Effector memory CD4-positive, alpha-beta T cell (primary cell): ENCODE measurements around the gene TMEM131.

Experiments
- DNase-seq, 3 donors: peaks; one replicate each; pipeline ENCODE4 v3.0.0-alpha.2; 2020
- H3K27ac ChIP-seq: 2 replicates; pipeline ENCODE4 v1.7.0; 2013; ENCODE audit warnings: mild to moderate bottlenecking, low read length, moderate library complexity; ENCODE audit not compliant: insufficient read depth, poor library complexity, severe bottlenecking
- H3K27me3 ChIP-seq: replicated peaks from 2 replicates; pipeline ENCODE4 v1.7.0; 2013; ENCODE audit warnings: mild to moderate bottlenecking, low read length; ENCODE audit not compliant: insufficient read depth, control insufficient read depth, poor library complexity, severe bottlenecking
- H3K36me3 ChIP-seq: 2 replicates; pipeline ENCODE4 v1.7.0; 2013; ENCODE audit warnings: mild to moderate bottlenecking, low read length, moderate library complexity; ENCODE audit not compliant: control insufficient read depth, insufficient read depth
- H3K4me1 ChIP-seq: 2 replicates; pipeline ENCODE4 v1.7.0; 2013; ENCODE audit warnings: low read length, mild to moderate bottlenecking; ENCODE audit not compliant: control insufficient read depth, insufficient read depth, poor library complexity, severe bottlenecking
- H3K4me3 ChIP-seq: 2 replicates; pipeline ENCODE4 v1.7.0; 2013; ENCODE audit warnings: low read length, low read depth, mild to moderate bottlenecking; ENCODE audit not compliant: insufficient read depth, poor library complexity, severe bottlenecking
- H3K9me3 ChIP-seq: 2 replicates; pipeline ENCODE4 v1.7.0; 2013; ENCODE audit warnings: mild to moderate bottlenecking, low read length, moderate library complexity; ENCODE audit not compliant: control insufficient read depth

TMEM131 gene

DNA sequence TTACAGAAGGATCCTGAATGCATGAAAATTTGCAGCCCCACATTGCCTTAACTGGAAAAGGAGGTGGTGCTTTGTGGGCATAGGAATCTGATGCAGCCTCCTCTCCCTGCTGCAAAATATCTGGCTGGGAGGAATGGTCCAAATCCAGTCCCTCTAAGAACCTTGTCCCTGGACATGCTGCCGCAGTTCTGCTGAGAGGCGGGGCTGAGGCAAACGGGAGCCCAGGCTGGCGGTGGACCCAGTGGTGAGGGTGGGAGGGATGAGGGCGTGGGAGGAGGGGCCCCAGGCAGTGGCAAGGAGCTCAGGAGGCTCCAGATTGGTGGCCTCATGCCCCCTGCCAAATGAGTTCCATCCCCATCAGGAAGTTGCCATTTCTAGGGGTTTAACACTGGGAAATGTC lies 246.2 kb downstream of the TMEM131 start:
- no peaks in the 10 kb centered on the region for H3K27me3 ChIP-seq
- H3K36me3 ChIP-seq = no peaks in the 10 kb centered on the region
- no peak overlapping the region for H3K4me3 ChIP-seq
- DNase-seq = no peak
- no peaks in the 10 kb centered on the region for H3K9me3 ChIP-seq
- no peak overlapping the region for H3K27ac ChIP-seq
- H3K4me1 ChIP-seq = peaks cover 5% of the 10 kb centered on the region

DNA sequence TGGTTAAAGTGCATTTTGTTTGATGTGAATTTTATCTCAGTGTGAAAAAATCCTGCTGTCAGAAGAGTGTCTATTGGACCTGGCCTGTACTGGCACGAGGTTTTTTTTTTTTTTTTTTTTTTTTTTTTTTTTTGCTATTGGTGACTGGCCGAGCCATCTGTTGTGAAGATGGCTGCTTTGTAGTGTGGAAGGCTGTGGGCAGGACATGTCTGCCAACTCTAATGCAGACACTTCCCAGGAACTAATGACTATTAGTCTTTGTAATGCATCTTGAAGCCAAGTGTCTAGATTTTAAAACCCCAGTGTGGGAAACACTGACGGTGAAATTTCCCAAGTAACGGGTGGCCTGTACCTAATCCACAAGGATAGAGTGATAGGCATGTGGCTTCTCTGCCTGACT lies 248.0 kb downstream of the TMEM131 start:
- Histone ChIP-seq H3K27me3 (no peaks in the 10 kb centered on the region), H3K27ac (no peak overlapping the region), H3K4me3 (no peak overlapping the region), H3K36me3 (no peaks in the 10 kb centered on the region), H3K4me1 (peaks cover 9% of the 10 kb centered on the region), H3K9me3 (no peaks in the 10 kb centered on the region)
- no peak for DNase-seq

- no peaks in the 10 kb centered on the region for H3K9me3 ChIP-seq
- H3K27me3 ChIP-seq = no peaks in the 10 kb centered on the region
- DNase-seq = no peak
- H3K4me1 ChIP-seq = peaks cover 14% of the 10 kb centered on the region
- H3K4me3 ChIP-seq = no peak overlapping the region
- no peak overlapping the region for H3K27ac ChIP-seq
- H3K36me3 ChIP-seq = no peaks in the 10 kb centered on the region
Observed at GRCh38 chr2:97747285-97747684, 248.5 kb downstream of the TMEM131 start.

GRCh38 chr2:97745474-97746174 lies 250.1 kb downstream of the TMEM131 start:
- H3K9me3 ChIP-seq = no peaks in the 10 kb centered on the region
- no peak for DNase-seq
- H3K4me1 ChIP-seq = peaks cover 25% of the 10 kb centered on the region
- H3K36me3 ChIP-seq = no peaks in the 10 kb centered on the region
- H3K4me3 ChIP-seq = peak overlapping the region; percentile 6
- no peaks in the 10 kb centered on the region for H3K27me3 ChIP-seq
- H3K27ac ChIP-seq = no peak overlapping the region

DNA sequence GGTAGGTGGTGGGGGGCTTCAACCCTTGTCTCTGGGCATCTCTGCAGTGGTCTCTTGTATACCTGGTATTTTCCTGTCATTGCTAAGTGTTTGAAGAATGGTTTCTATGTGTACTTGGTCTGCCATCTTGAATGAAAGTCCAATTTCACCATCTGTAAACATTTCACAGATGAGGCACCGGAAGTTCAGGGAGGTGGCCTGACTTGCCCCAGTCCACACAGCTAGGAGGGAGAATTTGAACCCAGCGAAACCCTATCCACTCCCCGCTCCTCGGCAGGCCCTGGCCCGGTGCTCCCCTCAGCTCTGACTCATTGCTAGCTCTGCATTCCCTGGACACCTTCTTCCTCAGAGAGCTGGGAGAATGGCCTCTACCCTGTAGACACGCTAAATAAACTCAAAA lies 251.8 kb downstream of the TMEM131 start:
- Histone ChIP-seq H3K27ac (no peak overlapping the region), H3K4me1 (peaks cover 25% of the 10 kb centered on the region), H3K36me3 (peaks cover 9% of the 10 kb centered on the region), H3K4me3 (no peak overlapping the region), H3K9me3 (no peaks in the 10 kb centered on the region), H3K27me3 (no peaks in the 10 kb centered on the region)
- DNase-seq = no peak

GRCh38 chr2:97742381-97742847 lies 253.3 kb downstream of the TMEM131 start:
- Histone ChIP-seq H3K27ac (peak overlapping the region; percentile 15), H3K36me3 (peaks cover 24% of the 10 kb centered on the region), H3K27me3 (no peaks in the 10 kb centered on the region), H3K4me3 (no peak overlapping the region), H3K9me3 (no peaks in the 10 kb centered on the region), H3K4me1 (peaks cover 25% of the 10 kb centered on the region)
- DNase-seq = no peak

GRCh38 chr2:97741686-97742085 lies 254.1 kb downstream of the TMEM131 start:
- no peaks in the 10 kb centered on the region for H3K27me3 ChIP-seq
- no peak overlapping the region for H3K4me3 ChIP-seq
- H3K27ac ChIP-seq = no peak overlapping the region
- peaks cover 31% of the 10 kb centered on the region for H3K36me3 ChIP-seq
- H3K9me3 ChIP-seq = no peaks in the 10 kb centered on the region
- no peak for DNase-seq
- H3K4me1 ChIP-seq = peaks cover 25% of the 10 kb centered on the region

DNA sequence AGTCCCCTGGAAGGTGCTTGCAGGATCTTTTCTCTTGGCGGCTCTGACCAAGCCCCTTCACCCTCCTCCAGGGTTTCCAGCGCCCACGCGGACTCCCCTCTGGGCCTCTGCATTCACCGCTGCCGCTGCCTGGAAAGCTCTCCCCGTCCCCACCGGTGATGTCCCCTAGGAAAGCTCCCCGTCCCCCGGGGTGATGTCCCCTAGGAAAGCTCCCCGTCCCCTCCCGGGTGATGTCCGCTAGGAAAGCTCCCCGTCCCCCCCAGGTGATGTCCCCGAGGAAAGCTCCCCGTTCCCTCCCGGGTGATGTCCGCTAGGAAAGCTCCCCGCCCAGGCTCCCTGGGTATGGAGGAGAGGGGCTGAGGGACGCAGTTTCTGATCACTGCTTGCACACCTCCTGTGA lies 254.5 kb downstream of the TMEM131 start:
- no peaks in the 10 kb centered on the region for H3K9me3 ChIP-seq
- peaks cover 25% of the 10 kb centered on the region for H3K4me1 ChIP-seq
- H3K4me3 ChIP-seq = no peak overlapping the region
- peaks cover 36% of the 10 kb centered on the region for H3K36me3 ChIP-seq
- no peak overlapping the region for H3K27ac ChIP-seq
- H3K27me3 ChIP-seq = no peaks in the 10 kb centered on the region
- DNase-seq = no peak

GRCh38 chr2:97740590-97741182 lies 255.1 kb downstream of the TMEM131 start:
- no peak for DNase-seq
- Histone ChIP-seq H3K27me3 (no peaks in the 10 kb centered on the region), H3K4me1 (peaks cover 25% of the 10 kb centered on the region), H3K36me3 (peaks cover 41% of the 10 kb centered on the region), H3K9me3 (no peaks in the 10 kb centered on the region), H3K4me3 (no peak overlapping the region), H3K27ac (no peak overlapping the region)

- DNase-seq = no peak
- peaks cover 49% of the 10 kb centered on the region for H3K36me3 ChIP-seq
- H3K4me3 ChIP-seq = no peak overlapping the region
- H3K27ac ChIP-seq = no peak overlapping the region
- peaks cover 20% of the 10 kb centered on the region for H3K4me1 ChIP-seq
- H3K9me3 ChIP-seq = no peaks in the 10 kb centered on the region
- H3K27me3 ChIP-seq = no peaks in the 10 kb centered on the region
Observed at GRCh38 chr2:97739893-97740245, 255.9 kb downstream of the TMEM131 start.
